HG03521 (cell line): ENCODE results near the gene TOM1L2.

Experiments used
- ATAC-seq: cut with Tn5 transposase; IDR thresholded peaks from one replicate; pipeline ENCODE4 v1.9.1; 2021; ENCODE audit warnings: mild to moderate bottlenecking, moderate library complexity; ENCODE audit not compliant: unreplicated experiment

Gene TOM1L2

DNA sequence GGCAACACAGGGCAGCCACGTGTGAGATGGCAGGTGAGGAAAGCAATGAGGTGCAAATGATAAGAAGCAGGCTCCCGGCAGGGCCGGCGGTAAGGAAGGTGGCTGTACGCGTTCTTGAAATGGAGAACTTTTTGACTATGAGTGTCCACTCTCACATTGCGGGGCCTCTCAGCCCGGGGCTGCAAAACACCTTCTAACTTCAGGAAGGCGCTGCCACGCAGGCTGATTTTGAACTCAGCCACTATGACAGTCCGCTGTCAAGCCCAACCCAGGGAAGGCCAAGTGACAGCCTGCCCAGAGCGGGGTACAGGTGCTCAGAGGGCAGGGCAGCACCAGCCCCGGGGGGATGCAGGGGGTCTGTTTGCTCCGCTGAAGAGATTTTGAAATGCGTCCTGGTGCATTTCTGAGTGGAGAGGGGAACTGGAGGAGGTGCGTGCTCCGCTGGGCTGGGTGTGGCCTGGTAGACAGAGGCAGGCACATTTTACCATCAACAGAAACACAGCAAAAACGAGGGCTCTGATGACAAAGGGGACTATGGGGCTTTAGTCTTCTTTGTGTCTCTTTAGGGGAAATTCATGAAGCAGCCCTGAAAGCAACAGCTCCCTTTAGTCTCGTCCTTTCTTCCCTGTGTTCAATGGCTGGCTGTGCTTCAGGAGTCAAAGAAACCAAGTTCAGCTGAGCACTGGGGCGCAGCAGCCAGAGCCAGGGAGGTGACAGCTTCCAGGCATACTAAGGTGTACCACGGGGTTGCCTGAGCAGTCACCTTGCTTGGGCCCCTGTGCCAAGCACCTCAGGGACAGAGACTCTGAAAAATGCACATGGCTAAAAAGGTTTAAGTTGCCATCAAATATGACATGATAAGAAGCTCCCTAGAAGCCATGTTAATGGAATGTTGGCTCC is 120.8 kb downstream of the TOM1L2 start:
- no peak for ATAC-seq

DNA sequence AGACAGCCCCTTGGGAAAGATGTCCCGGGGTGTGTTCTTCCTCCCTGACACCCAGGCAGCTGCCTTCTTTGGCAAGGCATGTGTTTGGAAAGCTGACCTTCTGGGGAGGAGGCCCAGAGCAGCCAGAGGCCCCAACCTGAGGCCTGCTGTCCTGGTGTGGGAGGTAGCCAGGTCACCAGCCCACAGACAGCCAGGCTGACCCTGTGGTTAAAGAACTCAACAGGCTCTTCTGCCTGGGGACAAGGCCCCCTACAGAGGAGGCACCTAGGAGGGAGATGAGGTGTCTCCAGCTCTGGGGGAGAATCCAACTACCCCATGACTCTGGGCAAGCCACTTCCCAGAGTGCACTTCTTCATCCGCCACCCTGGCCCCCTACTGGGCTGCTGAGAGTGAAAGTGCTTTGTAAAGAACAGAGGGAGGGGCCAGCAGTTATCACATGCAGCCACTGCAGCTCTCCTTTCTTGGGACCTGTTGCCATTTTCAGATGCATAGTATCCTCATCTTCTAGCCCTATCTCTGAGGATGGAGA is 122.3 kb downstream of the TOM1L2 start:
- ATAC-seq = no peak

DNA sequence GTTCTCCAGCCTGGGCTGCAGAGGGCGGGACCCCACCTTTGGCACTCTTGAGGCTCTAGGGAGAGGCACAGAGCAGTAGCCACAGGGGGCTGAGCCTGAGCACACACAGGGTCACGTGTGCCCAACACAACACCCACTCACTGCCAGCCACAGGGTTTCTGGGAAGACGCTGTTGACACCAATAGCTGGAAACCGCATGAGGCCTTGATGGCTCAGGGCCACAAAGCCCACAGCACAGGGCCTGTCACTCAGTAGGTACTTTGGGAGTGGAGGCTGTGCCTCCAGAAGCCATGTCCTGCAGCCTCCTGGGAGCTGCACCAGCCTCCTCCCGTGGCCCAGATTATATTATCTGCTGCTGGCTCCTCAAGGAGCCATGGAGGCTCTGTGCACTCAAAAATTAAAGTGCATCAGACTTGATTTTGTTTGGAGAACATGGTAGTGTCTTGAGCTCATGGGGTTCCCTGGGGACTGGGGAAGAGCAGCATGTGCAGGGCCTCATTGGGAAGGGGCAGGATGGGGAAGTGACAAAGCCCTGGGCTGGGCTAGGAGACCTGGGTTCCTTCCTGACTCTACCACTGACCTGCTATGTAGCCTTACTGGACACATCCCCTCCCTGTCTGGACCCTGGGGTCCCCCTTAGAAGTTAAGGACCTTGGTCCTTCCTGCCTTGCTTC is 122.9 kb downstream of the TOM1L2 start:
- ATAC-seq = no peak

DNA sequence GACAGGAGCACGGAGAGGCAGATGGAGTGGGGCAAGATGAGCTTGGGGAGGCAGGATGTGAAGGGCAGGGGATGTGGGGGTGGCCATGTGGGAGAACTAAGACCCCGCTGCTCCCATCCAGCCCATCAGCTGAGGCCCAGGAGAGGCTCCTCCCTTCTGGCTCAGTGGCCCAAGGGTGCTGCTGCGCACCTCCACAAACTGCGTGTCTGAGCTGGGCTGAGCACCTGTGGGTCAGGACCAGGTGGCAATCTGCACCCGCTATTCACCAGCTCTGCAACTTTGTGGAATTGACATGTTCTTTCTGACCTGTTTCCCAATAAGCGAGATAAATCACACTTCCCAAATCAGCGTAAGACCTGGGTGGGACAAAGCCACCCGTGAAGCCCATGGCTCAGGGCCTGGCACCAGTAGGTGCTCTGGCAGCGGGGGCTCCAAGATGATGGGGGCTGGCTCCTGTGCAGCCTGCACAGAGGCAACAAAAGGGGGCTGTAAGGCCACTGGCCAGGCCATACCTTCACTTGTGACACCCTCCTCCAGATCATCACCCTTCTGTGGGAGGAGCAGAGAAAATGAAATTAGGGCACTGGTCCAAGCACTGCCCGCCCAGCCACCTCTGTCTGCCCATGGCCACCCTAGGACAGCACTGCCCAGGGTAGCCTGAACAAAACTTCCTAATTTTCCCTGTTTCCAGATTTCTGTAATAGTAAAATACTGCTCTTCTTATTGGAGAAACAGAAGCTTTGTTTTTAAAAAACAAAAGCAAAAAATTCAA is 123.7 kb downstream of the TOM1L2 start:
- no peak for ATAC-seq

DNA sequence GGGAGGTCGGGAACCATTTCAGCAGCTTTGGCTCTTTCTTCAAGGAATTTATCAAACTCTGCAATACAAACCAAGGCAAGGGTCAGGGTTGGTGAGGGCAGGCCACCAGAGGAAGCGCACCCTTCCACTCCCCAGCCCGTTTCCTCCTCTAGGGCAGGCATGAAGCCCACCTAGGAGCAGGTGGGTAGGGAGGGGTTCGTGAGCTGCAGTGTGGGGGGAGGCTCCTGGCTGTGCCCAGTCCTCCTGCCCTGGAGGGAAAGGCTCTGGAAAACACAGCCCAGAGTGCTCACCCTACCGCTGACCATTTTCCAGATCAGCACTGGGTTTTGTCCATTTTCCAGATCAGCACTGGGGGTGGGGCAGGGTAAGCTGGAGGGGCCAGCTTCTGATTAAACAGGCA is 124.5 kb downstream of the TOM1L2 start:
- ATAC-seq = no peak

DNA sequence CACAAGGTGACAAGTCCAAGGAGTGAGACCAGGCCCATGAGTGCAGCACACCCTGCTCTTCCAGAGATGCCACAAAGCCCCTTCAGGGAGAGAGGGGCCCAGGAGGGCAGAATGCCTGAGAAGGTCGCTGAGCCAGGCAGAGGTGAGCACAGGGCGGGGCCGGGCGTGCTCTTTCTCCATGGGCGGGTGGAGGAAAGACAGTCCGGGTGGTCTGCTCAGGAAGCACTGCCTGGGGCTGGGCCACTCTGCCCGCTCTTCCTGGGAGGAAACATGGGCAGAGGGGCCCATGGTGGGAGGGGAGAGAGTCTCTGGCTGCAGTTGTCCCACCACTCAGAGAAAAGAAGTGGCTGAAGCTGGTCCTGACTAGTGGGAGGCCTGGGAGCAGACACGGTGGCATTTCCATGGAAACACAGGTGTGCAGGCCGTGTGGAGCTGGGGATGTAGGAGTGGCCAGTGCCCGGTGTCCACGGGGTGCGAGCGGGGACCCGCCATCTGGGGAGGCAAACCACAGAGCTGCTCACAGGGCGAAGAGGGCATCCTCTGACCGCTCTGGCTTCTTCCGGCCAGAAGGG is 125.0 kb downstream of the TOM1L2 start:
- ATAC-seq = no peak

DNA sequence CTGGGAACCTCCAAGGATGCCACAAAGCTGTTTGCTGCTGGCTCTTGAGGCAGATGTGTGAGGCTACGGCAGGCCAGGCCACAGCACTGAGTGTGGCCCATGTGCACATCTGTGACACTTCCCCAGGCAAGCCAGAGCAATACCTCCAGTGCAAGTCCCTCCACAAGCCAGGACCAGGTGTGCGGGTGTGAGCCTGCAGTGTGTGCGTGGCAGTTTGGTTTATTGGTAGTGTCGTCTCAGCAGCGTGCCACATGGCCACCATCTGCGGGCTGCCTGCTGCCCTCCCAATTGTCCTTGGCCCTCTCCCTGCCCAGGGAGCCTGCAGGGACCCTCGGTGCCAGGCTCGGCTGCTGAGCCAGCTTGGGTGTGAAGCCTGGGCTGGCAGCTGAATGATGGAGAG is 125.6 kb downstream of the TOM1L2 start:
- no peak for ATAC-seq

DNA sequence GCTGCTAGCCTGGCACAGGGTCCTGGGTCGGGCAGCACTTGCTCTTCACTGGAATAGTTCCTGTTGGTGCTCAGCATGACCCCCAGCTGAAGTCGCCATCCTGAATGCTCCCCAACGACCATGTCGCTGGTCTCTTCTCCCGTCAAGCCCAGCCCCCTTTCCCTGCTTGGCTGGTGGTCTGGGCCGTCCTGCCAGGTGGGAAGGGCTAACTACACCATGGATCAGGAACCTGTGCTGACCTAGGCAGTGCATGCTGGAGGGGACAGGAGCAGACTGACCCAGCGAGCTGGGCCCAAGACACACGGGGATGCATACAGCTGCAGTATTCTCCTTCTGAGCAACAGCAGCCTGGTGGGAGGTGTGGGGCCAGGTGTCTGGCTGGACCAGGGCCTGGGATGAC is 126.2 kb downstream of the TOM1L2 start:
- no peak for ATAC-seq

DNA sequence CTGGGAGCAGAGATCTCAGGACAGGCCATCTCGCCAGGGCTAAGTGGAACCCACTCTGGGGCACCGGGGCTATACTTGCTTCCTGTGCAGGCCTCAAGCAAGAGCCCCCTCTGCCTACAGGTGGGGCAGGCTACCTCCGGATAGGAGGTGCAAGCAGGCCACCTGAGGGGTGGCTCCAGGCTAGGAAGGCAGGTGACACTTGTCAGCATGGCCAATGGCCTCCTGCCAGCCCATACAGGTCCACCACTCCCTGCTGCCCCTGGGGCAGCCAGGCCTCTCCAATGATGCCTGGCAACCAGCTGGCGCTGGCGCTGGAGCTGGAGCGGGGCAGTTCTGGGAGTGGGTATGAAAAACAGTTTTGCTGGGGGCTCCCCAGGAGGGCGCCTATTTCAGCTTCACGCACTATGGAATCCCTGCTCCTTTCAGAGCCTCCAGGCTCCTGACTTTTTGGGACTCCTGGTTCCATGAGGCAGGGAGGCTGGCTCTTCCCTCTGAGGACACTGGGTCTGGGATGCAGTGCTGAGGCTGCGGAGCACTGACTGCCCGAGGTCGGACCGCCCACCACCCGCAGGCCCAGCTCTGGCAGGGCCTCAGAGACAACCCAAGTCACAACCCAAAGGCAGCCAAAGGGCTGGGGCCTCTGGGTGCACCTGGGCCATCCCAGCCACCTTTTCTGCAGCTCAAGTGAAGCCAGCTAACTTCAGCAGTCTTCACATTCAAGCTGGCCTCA is 127.0 kb downstream of the TOM1L2 start:
- no peak for ATAC-seq

DNA sequence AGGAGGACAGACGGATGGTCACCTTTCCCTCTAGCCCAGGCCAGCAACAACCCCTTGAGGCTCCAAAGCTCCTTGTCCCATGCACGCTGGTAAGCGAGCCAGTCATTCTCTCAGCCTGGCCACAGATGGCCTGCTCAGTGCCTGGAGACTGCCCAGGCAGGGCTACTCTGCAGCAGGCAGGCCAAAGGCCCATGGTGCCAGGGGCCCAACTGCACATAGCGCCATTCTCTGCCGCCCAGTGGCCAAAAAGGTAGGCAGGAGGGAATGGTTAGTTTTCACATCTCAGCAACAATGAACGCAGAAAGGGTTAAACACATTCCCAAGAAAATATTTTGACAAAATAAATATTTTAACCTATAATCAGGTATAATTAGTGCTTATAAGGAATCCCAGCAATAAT is 127.7 kb downstream of the TOM1L2 start:
- ATAC-seq = no peak

DNA sequence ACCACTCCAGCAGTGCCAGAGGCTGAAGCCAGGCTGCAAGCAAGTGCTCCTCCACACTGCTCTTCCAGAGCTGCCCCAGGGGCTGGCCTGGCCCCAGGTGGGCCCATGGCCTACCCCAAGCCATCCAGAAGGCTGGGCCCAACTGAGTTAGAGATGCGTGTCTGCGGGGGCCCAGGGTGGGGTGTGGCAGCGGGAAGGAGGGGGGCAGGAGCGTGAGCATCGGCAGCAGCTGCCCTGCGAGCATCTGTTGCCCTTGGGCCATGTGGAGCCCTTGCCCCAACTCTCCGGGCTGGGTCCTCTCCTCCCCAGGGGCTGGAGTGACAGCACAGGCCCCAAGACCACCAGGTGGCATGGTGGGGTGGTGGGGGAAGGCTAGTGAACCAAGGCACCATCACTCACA is 128.1 kb downstream of the TOM1L2 start:
- no peak for ATAC-seq

DNA sequence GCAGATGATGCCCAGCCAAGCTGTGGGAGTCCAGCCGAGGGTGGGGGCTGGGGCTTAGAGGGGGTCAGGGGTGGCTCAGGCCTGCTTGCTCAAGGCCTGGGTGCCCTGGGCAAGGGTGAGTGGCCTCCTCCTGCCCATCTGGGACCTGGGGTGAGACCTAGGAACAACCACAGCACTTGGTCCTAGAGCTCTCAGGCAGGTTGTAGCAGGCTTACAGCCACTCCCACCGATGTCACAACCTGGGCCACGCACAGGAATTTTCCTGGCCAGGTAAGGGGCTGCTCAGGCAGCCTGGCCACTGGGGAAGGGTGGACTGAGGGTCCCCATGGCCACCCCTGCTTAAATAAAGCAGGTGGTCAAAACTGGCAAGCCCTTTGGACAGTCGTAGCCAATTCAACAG is 129.1 kb downstream of the TOM1L2 start:
- ATAC-seq = no peak

DNA sequence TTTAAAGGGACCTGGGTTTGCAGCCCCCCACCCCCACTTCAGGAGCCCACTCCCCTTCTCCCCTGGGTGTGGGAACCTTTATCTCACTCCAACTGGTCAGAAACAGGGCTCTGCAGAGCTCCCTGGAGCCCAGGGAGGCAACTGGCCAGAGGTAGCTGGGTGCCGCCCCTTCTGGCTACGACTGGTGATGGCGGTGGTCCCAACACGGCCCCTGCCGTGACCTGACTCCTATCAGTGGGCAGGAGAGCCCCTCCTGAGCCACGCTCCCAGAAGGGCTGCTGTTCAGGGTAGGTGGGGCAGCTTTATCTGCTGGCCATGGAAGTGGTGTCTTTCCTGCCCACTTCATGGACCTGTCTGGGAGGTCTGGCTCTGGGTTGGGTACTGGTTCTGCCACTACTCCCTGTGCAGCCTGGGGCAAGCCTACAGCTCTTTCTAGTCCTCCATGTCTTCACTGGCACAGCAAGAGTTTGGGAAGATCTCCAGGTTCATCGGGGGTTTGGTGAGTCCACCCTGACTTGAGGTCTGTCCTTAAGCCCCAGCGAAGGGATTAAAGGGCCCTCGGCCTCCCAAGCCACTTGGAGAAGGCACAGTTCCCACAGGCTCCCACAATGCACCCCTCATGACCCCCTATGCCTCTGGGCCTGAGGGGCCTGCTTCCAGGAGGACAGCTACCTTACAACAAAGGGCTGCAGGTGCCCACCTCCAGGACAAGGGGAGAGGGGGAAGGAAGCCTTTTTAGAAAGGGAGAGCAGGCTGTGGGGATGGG is 129.9 kb downstream of the TOM1L2 start:
- no peak for ATAC-seq

DNA sequence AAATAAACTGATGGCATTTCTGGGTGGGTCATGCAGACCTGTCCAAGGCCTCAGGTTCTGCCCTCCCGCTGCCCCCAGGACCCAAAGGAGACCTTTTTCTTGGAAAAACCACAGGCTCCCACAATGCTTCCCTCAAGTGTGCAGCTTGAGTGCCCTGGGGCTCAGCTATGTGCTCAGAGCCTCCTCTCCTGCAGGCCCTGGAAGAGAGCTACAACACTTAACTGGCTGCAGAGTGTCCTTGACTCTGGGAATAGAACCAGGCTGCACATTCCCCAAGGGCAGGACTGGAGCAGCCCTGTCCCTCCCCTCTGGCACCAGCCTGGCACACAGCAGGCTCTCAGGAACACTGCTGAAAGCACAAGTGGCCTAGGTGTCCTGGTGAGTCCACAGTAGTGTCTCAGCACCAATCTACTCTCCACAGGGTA is 130.6 kb downstream of the TOM1L2 start:
- ATAC-seq = no peak

DNA sequence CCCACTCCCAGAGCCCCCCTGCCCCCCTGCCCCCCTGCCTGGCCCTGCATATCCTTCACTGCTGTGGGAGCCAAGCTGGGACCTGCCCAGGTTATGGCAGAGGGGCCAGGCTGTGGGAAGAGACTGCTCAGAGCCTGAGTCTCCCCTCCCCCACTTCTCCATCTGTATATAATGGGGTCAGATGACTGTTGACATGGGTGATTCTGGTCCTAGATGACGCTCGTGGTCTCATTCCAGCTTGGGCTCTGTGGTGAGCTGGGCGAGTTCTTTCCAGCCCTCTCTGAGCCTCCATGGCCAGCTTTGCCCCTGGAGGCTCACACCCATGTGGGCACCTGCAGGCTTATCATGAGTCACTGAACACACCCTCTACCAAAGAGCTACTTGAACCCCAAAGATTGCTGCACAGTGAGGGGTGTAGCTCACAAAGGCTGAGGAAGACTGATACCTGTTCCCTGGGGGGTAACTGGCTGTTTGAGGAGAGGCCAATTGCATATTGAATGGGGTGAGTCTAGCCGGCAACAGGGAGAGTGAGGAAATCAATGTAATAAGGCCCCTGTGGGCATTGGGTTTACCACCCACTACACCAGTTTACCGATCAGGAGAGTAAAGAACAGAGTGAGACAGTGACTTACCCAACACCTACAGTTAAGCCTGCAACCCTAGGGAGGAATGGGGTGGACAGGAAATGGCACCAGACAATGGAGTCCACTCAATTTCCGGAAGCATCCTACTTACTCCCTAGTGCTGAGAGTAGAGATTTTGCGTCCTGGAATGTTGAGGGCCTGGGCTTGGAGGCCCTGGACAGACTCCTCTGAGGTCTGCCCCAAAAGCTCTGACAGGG is 131.2 kb downstream of the TOM1L2 start:
- ATAC-seq = no peak

DNA sequence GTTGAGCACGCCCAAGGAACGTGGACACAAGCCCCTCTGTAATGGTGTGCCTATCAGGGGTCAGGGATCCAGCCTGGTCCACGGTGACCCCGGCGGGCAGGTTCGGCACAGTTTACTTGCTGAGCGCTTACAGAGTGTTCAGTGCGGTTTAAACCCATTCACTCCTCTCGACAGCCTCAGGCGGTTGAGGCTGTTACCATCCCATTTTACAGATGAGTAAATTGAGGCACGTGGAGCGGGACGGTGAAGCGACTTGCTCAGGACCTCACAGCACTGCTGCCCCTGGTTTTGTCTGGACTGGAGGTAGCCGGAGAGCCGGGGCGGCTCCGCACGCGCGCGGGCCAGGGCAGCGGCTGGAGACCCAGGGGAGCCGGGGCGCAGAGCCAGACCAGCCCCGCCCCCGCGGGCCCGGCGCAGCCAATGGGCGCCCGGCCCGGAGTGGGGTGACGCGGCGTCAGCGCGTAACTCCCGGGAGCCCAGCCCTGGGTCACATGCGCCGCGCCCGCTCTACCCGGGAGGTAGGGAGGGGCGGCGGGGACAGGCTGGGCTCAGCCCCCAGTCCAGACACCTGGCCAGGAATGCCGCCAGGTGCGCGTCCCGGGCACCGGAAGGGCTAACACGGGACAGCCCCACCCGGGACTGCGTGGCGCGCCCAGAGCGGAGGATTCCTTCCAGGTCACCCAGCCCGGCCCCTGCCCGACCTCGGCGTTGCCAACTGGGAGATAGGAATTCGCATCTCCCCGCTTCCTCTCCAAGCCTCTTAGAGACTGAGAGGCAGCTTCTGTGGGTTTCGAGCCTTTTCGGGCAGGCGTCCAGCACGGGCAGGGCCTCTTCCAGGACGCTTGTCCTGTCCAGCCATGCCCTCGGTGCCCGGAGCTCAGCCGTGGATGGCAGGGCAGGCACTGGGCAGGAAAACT is 132.2 kb downstream of the TOM1L2 start:
- peak; percentile 57 for ATAC-seq
